ENCODE data around the gene EIF3K. TPM values are rescaled to one million over a fixed set of nuclear protein-coding genes. Genes with fewer than 3 reads are reported as not detected.

EIF3K gene
- total RNA-seq, 1 donor from 2014 or later, result 269 TPM

DNA sequence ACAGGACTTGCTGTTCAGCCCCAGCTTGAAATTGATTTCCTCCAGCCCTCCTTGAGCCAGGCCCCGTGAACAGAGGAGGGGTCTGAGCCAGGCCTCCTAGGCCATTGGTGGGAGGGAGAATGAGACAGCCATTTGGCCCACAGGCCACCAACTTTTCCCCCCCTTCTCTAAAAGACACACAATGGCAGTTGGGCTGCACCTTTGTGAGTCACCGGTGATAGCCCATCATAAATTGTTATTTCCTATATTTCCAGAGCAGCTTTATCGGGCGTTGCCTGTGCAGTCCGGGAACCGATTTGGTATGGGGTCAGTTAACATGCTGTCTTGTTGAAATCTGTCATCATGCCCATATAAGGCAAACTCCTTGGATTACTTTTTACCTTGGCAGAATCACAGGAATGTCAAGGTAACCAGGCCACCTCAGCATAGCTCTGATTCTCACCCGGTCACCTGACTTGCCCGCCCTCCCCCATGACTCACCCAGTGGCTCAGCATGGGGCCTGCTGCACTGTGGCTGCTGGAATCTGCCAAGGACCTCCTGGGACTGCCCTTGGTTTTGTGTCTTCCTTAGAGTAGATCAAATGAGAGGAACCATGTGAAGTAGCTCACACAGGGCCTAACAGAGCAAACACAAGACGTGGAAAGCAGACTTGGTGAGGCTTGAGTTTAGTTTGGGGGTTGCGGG, 64.5 kb downstream of the EIF3K start:
- DNase-seq (ENCODE audit: low read depth), result peak; percentile 88

DNA sequence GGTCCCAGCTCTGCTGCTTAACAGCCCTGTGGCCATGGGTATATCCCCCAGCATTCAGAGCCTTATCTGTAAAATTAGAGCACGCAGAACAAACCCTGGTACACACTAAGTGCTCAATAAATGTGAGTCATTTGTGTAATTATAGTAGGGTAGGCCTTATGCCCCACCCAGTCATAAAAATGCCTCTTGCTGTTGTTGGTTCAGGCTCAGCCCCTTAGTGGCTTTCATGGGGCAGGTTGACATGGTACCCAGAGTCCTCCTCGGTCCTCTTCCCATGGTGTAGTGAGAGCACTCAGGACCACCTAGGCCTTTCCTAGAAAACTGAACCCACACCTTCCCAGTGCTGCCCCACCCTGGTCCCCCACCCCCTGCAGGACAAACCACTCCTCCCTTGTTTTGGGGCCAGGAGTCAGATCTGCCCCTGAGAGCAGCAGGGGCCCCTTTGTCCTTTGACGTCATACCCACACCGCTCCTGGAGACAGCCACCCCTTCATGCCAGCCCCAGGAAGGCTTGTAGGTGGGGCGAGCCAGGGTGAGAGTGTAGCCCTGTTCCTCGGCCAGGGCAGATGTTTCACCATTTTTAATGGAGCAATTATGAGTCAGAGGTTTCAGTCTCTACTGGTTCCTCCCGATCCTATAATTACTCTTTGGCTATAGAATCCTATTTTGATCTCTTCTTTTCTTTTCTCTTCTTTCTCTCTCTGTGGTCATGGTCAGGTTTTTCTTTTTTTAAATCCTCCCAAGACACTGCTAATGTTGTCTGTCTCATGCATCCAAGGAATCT, 65.3 kb downstream of the EIF3K start:
- DNase-seq (ENCODE audit: low read depth), result peak; percentile 87

DNA sequence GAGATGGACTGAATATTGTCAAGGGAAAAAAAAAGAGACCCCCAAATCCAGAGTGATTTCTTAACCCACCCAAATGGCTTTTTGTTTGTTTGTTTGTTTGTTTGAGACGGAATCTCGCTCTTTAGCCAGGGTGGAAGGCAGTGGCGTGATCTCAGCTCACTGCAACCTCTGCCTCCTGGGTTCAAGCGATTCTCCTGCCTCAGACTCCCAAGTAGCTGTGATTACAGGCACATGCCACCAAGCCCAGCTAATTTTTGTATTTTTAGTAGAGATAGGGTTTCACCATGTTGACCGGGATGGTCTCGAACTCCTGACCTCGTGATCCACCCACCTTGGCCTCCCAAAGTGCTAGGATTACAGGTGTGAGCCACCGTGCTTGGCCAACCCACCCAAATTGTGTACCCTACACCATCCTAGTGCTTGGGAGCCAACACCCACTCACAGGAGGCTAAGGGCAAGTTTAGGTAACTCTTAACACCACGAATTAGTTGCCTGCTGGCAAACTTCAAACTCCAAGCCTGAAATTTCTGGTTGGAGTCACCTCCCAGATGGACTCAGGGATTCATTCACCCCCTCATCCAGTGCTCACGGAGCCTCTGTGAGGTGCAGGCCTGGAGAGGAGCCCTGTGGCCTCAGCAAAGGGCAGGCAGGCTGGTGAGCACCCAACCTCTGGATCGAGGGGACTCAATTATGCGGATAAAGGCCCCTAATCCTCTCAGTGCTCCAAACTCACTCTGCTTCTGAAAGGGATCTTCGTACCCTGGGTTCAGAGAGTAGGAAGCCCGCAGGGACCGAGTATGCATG, 66.1 kb downstream of the EIF3K start:
- no peak for DNase-seq (ENCODE audit: low read depth)

DNA sequence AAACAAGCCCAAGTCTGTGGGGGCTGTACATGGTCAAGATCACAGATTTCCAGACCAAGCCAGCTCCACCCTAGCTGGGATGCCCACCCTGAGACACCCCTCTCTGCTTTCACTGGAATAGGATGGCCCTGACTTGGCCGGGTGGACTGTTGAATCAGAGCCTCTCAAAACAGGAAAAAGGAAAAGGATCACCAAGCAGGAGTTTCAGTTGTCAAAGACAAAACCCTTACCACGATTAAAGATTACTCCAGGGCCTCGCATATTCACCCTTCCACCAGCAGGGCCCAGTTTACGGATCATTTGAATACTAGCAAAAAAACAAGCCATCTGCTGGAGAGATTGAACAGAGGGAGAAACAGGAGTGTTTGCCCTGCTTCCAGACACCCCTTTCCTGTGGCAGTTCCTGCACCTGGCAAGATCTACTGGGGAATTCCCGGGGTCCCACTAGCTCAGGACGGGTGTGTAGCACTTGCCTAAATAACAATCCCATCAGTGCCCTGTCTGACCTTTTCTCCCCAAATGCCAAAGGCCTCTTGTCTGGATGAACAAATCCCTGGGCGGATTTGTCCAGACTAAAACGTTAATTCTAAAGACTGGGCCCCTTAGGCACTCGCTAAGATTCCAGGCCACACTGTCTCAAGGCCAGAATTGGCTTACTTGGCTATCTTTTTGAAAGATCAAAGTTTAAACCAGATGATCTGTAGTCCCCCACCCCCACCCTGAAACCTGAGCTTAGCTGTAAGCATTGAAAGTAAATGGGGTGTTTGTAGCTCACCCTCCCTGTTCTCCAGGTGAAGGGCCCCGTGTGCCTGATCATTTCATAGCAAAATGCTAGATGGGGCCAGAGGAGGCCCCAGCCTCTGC, 66.9 kb downstream of the EIF3K start:
- DNase-seq (ENCODE audit: low read depth), result peak; percentile 64

DNA sequence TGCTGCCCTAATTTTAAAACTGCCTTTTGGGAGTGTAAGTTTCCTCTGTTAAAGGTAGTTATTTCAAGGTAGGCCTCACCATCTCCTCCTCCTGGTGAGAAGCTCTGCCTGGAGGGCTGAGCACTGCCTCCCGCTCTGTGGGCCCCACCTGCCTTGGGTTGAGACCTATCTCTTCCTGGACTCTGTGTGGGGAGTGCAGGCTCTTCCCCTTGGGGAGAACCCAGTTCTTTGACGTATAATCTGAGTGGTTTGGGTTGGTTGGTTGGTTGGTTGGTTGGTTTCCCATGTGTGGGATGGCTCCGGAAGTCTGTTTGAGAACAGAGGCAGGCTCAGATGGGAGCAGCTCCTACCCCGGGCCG, 67.5 kb downstream of the EIF3K start:
- DNase-seq (ENCODE audit: low read depth), result no peak

Other genes starting within 250 kb of the EIF3K start
- gene PSMD8, start 244.6 kb upstream of the EIF3K start, total RNA-seq, result 391 and 475 TPM in 2 replicates
- 0.36 and 0.59 TPM in 2 replicates for gene GGN, start 231.2 kb upstream of the EIF3K start, total RNA-seq
- gene SPRED3, start 230.5 kb upstream of the EIF3K start, total RNA-seq, result 0.83 and 1.5 TPM in 2 replicates
- 11.7 and 11.8 TPM in 2 replicates for gene FAM98C, start 216.1 kb upstream of the EIF3K start, total RNA-seq
- gene RASGRP4, start 193.0 kb upstream of the EIF3K start, total RNA-seq, result 0.16 and 0.19 TPM in 2 replicates
- 166 and 168 TPM in 2 replicates for gene RYR1, start 185.5 kb upstream of the EIF3K start, total RNA-seq
- gene MAP4K1, start 1.2 kb upstream of the EIF3K start, total RNA-seq, result 0.13 and 0.57 TPM in 2 replicates
- 350 and 441 TPM in 2 replicates for gene ACTN4, start 28.5 kb downstream of the EIF3K start, total RNA-seq
- 0.21 TPM in 1 of 2 replicates, not detected in the other for gene CAPN12, start 125.3 kb downstream of the EIF3K start, total RNA-seq
- not detected in 2 replicates for gene LGALS7, start 154.3 kb downstream of the EIF3K start, total RNA-seq
- gene LGALS7B, start 170.0 kb downstream of the EIF3K start, total RNA-seq, result not detected in 2 replicates
- gene LGALS4, start 193.8 kb downstream of the EIF3K start, total RNA-seq, result not detected in 2 replicates
- 78.4 and 81.9 TPM in 2 replicates for gene ECH1, start 212.6 kb downstream of the EIF3K start, total RNA-seq
- gene HNRNPL, start 230.8 kb downstream of the EIF3K start, total RNA-seq, result 218 and 220 TPM in 2 replicates

All from myocyte (in vitro differentiated cells).